HG03280 (cell line): ENCODE measurements around the gene NOL8.

Experiments used
- ATAC-seq: cut with Tn5 transposase; IDR thresholded peaks from one replicate; pipeline ENCODE4 v1.9.1; 2021; ENCODE audit warnings: mild to moderate bottlenecking, moderate library complexity; ENCODE audit not compliant: unreplicated experiment

NOL8 gene

GRCh38 chr9:92270511-92270910, 54.6 kb downstream of the NOL8 start:
- no peak for ATAC-seq

DNA sequence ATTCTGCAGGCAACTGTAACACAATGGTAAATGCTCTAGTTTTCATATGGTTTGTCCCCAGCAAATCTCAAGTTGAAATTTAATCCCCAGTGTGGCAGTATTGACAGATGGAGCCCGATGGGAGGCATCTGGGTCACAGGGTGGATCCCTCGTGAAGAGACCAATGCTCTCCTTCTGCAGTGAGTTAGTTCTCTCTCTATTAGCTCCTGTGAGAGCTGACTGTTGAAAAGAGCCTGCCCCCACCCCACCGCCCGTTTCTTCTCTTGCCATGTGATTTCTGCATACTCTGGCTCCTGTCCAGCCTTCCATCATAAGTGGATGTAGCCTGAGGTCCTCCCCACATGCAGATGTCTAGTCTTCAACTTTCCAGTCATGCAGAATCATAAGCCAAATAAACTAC, 58.7 kb downstream of the NOL8 start:
- ATAC-seq = no peak

GRCh38 chr9:92265154-92265553, 60.0 kb downstream of the NOL8 start:
- ATAC-seq = no peak

DNA sequence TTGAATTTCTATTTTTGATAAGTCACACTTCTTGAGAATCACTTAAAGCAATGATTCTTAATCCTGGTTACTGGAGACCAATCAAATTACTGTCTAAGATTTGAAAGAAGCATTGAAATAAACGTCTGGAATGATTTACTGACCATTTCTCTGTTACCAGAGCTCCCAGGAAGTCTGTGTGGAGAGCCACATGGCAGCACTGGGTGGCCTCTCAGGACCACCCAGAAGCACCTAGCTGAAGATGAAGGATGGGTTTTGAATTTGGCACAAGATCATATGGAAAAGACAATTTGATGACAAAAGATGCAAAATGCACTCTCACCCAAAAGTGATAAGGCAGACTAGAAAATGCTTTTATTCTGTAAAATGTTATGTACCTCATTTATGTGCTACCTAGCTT, 62.0 kb downstream of the NOL8 start:
- no peak for ATAC-seq

DNA sequence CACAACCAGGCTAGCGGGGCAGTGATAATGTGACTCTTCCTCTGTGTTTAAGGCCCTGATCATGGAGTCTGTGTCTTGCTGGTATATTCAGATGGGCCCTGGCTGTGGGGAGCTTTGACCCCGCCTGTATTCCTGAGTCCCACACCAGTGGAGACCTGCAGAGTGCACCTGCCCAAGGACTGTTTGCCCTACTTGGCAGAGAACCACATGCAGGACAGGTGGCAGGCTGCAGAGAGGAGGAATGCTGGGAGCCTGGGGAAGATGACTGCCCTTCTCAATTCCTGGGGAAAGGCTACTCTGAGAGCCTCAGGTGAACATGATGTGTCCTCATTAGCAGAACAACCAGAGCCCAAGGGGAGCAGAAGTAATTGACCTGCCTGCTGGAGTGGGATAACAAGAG, 67.8 kb downstream of the NOL8 start:
- no peak for ATAC-seq

- ATAC-seq = no peak
Observed at GRCh38 chr9:92254381-92255337, 70.5 kb downstream of the NOL8 start.

- no peak for ATAC-seq
Observed at GRCh38 chr9:92253656-92254055, 71.5 kb downstream of the NOL8 start.

GRCh38 chr9:92247981-92248380, 77.2 kb downstream of the NOL8 start:
- ATAC-seq = no peak
